Measurements from ENCODE around the gene OSTF1. TPM values are rescaled to one million over a fixed set of nuclear protein-coding genes. Genes with fewer than 3 reads are reported as not detected.

Gene OSTF1
- total RNA-seq, 1 experiment from 2014 or later = 7.0 TPM

- no peaks in the 10 kb centered on the region for H3K36me3 Mint-ChIP-seq (ENCODE audit: insufficient read depth, unreplicated experiment)
- ChIA-PET POLR2A (no interaction called here), CTCF (no interaction called here)
- peaks cover 3% of the 10 kb centered on the region for H3K27me3 Mint-ChIP-seq (ENCODE audit: insufficient read depth, unreplicated experiment)
- no peak overlapping the region for H3K27ac Mint-ChIP-seq (ENCODE audit: unreplicated experiment)
- H3K4me3 ChIP-seq (ENCODE audit: low read depth, low read length) = no peak overlapping the region
- H3K27me3 ChIP-seq (replicated peaks; ENCODE audit: control insufficient read depth, insufficient read depth, low read length) = no peaks in the 10 kb centered on the region
- TF ChIP-seq CTCF (IDR thresholded peaks at IDR 0.05; ENCODE audit: insufficient read depth in 1 of 2, low read depth in 1 of 2, low read length in 1 of 2, severe bottlenecking in 1 of 2, unreplicated experiment in 1 of 2) = no peak
- no peaks in the 10 kb centered on the region for H3K9me3 ChIP-seq
- DNase-seq = no peak
- intact Hi-C loops (cut with micrococcal nuclease; ENCODE audit: unreplicated experiment) = no loop called here
- no peaks in the 10 kb centered on the region for H3K4me1 Mint-ChIP-seq (ENCODE audit: low read depth, unreplicated experiment)
- no peaks in the 10 kb centered on the region for H3K36me3 ChIP-seq (ENCODE audit: control insufficient read depth, insufficient read depth, low read length)
- no peak overlapping the region for H3K4me3 Mint-ChIP-seq (ENCODE audit: unreplicated experiment)
- H3K9me3 Mint-ChIP-seq (ENCODE audit: unreplicated experiment) = no peaks in the 10 kb centered on the region
- no peaks in the 10 kb centered on the region for H3K4me1 ChIP-seq
- BruUV-seq (replicated peaks) = no TSS peak
Observed at GRCh38 chr9:75184471-75184870, 96.2 kb downstream of the OSTF1 start.

GRCh38 chr9:75185585-75186170 is 97.4 kb downstream of the OSTF1 start:
- H3K9me3 Mint-ChIP-seq (ENCODE audit: unreplicated experiment) = no peaks in the 10 kb centered on the region
- no peak overlapping the region for H3K4me3 Mint-ChIP-seq (ENCODE audit: unreplicated experiment)
- Histone ChIP-seq H3K4me3 (ENCODE audit: low read depth, low read length) (no peak overlapping the region), H3K9me3 (no peaks in the 10 kb centered on the region), H3K36me3 (ENCODE audit: control insufficient read depth, insufficient read depth, low read length) (no peaks in the 10 kb centered on the region), H3K4me1 (no peaks in the 10 kb centered on the region), H3K27me3 (replicated peaks; ENCODE audit: control insufficient read depth, insufficient read depth, low read length) (no peaks in the 10 kb centered on the region)
- DNase-seq = peak; percentile 5 to 31
- H3K27me3 Mint-ChIP-seq (ENCODE audit: insufficient read depth, unreplicated experiment) = peaks cover 7% of the 10 kb centered on the region
- H3K4me1 Mint-ChIP-seq (ENCODE audit: low read depth, unreplicated experiment) = no peaks in the 10 kb centered on the region
- CTCF ChIA-PET = no interaction called here
- POLR2A ChIA-PET = no interaction called here
- intact Hi-C loops (cut with micrococcal nuclease; ENCODE audit: unreplicated experiment) = loop anchor here (1.0 kb wide), 1 partner anchor 53 kb away; no protein-coding TSS in a partner anchor
- no TSS peak for BruUV-seq (replicated peaks)
- peak in 1 of 2 experiments; percentile 44 for TF ChIP-seq CTCF (IDR thresholded peaks at IDR 0.05; ENCODE audit: insufficient read depth in 1 of 2, low read depth in 1 of 2, low read length in 1 of 2, severe bottlenecking in 1 of 2, unreplicated experiment in 1 of 2)
- H3K27ac Mint-ChIP-seq (ENCODE audit: unreplicated experiment) = no peak overlapping the region
- H3K36me3 Mint-ChIP-seq (ENCODE audit: insufficient read depth, unreplicated experiment) = no peaks in the 10 kb centered on the region

- H3K4me1 ChIP-seq = no peaks in the 10 kb centered on the region
- intact Hi-C loops (cut with micrococcal nuclease; ENCODE audit: unreplicated experiment) = no loop called here
- ChIA-PET CTCF (no interaction called here), POLR2A (no interaction called here)
- Mint-ChIP-seq H3K4me3 (ENCODE audit: unreplicated experiment) (no peak overlapping the region), H3K36me3 (ENCODE audit: insufficient read depth, unreplicated experiment) (no peaks in the 10 kb centered on the region), H3K9me3 (ENCODE audit: unreplicated experiment) (no peaks in the 10 kb centered on the region), H3K4me1 (ENCODE audit: low read depth, unreplicated experiment) (no peaks in the 10 kb centered on the region), H3K27me3 (ENCODE audit: insufficient read depth, unreplicated experiment) (peaks cover 9% of the 10 kb centered on the region), H3K27ac (ENCODE audit: unreplicated experiment) (no peak overlapping the region)
- no peaks in the 10 kb centered on the region for H3K27me3 ChIP-seq (replicated peaks; ENCODE audit: control insufficient read depth, insufficient read depth, low read length)
- peak; percentile 20 to 42 for TF ChIP-seq CTCF (IDR thresholded peaks at IDR 0.05; ENCODE audit: insufficient read depth in 1 of 2, low read depth in 1 of 2, low read length in 1 of 2, severe bottlenecking in 1 of 2, unreplicated experiment in 1 of 2)
- no TSS peak for BruUV-seq (replicated peaks)
- no peaks in the 10 kb centered on the region for H3K36me3 ChIP-seq (ENCODE audit: control insufficient read depth, insufficient read depth, low read length)
- no peaks in the 10 kb centered on the region for H3K9me3 ChIP-seq
- DNase-seq = no peak
- no peak overlapping the region for H3K4me3 ChIP-seq (ENCODE audit: low read depth, low read length)
Observed at GRCh38 chr9:75186767-75187380, 98.6 kb downstream of the OSTF1 start.
